CD4-positive, alpha-beta T cell treated with Interleukin-17A for 4 hours (primary cell): ENCODE data around the gene CADPS.

Source experiments
- DNase-seq: peaks from one replicate; pipeline ENCODE4 v3.0.0-alpha.2; 2020; ENCODE audit warnings: mixed read lengths

The CADPS gene

GRCh38 chr3:62874711-62875557 is at the start of gene CADPS:
Gene CADPS, minus strand, starts transcription at chr3:62875416. Its CDS starts 387 bp downstream, at chr3:62875029.
- no peak for DNase-seq

GRCh38 chr3:62923066-62923465 is 47.9 kb upstream of the CADPS start:
- no peak for DNase-seq

GRCh38 chr3:62922326-62922725 is 47.1 kb upstream of the CADPS start:
- no peak for DNase-seq

GRCh38 chr3:62920466-62920784 is 45.2 kb upstream of the CADPS start:
- DNase-seq, result no peak

GRCh38 chr3:62919784-62920465 is 44.7 kb upstream of the CADPS start:
- DNase-seq, result no peak

- no peak for DNase-seq
These were observed 43.6 kb upstream of the CADPS start for GRCh38 chr3:62918777-62919176.

GRCh38 chr3:62918131-62918530 is 42.9 kb upstream of the CADPS start:
- no peak for DNase-seq

- DNase-seq, result no peak
These were observed 36.3 kb upstream of the CADPS start for GRCh38 chr3:62911526-62911925.

GRCh38 chr3:62905331-62905730 is 30.1 kb upstream of the CADPS start:
- DNase-seq, result no peak

- DNase-seq, result no peak
These were observed 23.6 kb upstream of the CADPS start for GRCh38 chr3:62898530-62899496.

- no peak for DNase-seq
These were observed 20.7 kb upstream of the CADPS start for GRCh38 chr3:62895901-62896300.

- no peak for DNase-seq
These were observed 17.7 kb upstream of the CADPS start for GRCh38 chr3:62892951-62893350.

- DNase-seq, result no peak
These were observed 16.8 kb upstream of the CADPS start for GRCh38 chr3:62892045-62892444.

GRCh38 chr3:62888778-62889177 is 13.6 kb upstream of the CADPS start:
- DNase-seq, result no peak

GRCh38 chr3:62888180-62888579 is 13.0 kb upstream of the CADPS start:
- no peak for DNase-seq

- no peak for DNase-seq
These were observed 9.9 kb upstream of the CADPS start for GRCh38 chr3:62885136-62885535.

GRCh38 chr3:62884096-62884870 is 9.1 kb upstream of the CADPS start:
- no peak for DNase-seq

GRCh38 chr3:62882676-62883200 is 7.5 kb upstream of the CADPS start:
- DNase-seq, result no peak

- DNase-seq, result no peak
These were observed 848 bp upstream of the CADPS start for GRCh38 chr3:62876064-62876463.

GRCh38 chr3:62875558-62876002 is 364 bp upstream of the CADPS start:
- DNase-seq, result no peak

GRCh38 chr3:62873761-62874710 is 1.2 kb downstream of the CADPS start:
- no peak for DNase-seq
